GM12878 (cell line): ENCODE data around the gene GALC. TPM values are rescaled to one million over a fixed set of nuclear protein-coding genes. Genes with fewer than 3 reads are reported as not detected.

Experiments
- ATF7 ChIP-seq: fragments of 450-650 bp; IDR thresholded peaks from 2 replicates; pipeline ENCODE4 v1.6.1; 2016; ENCODE audit warnings: low read depth, mild to moderate bottlenecking
- BACH1 ChIP-seq: fragments of 450-650 bp; IDR thresholded peaks from 2 replicates; pipeline ENCODE4 v1.6.1; 2017; ENCODE audit warnings: mild to moderate bottlenecking, borderline replicate concordance
- BCL11A ChIP-seq: IDR thresholded peaks from 2 replicates; pipeline ENCODE4 v1.6.1; 2011; ENCODE audit warnings: low read depth, low read length
- BMI1 ChIP-seq: fragments of 450-650 bp; IDR thresholded peaks from 2 replicates; pipeline ENCODE4 v1.6.1; 2016; ENCODE audit warnings: mild to moderate bottlenecking, moderate library complexity, borderline replicate concordance
- CHD1 ChIP-seq: IDR thresholded peaks from 2 replicates; pipeline ENCODE4 v1.6.1; 2012; ENCODE audit warnings: low read depth, low read length, improper control_type of control experiment
- CREB1 ChIP-seq: IDR thresholded peaks from 2 replicates; pipeline ENCODE4 v1.6.1; 2012; ENCODE audit warnings: low read depth, mild to moderate bottlenecking, inconsistent platforms
- HDAC6 ChIP-seq: fragments of 200-600 bp; sonication (generic); IDR thresholded peaks from one replicate; pipeline ENCODE4 v1.8.0; 2017; ENCODE audit warnings: antibody characterized with exemption; ENCODE audit not compliant: unreplicated experiment
- IKZF1 ChIP-seq: fragments of 450-650 bp; conservative IDR thresholded peaks from 2 replicates; pipeline ENCODE4 v1.6.1; 2017; ENCODE audit warnings: antibody characterized with exemption, mild to moderate bottlenecking
- IKZF2 ChIP-seq, 2 experiments: fragments of 450-650 bp; IDR thresholded peaks; 2 replicates each; pipeline ENCODE4 v1.6.1; 2017; ENCODE audit warnings: mild to moderate bottlenecking in 2 of 2, moderate library complexity in 2 of 2
- IRF4 ChIP-seq: IDR thresholded peaks from 2 replicates; pipeline ENCODE4 v1.6.1; 2011; ENCODE audit warnings: low read depth, low read length
- KAT2A ChIP-seq: conservative IDR thresholded peaks from 2 replicates; pipeline ENCODE4 v1.6.1; 2011; ENCODE audit warnings: low read depth, low read length; ENCODE audit not compliant: control insufficient read depth
- MEF2B ChIP-seq: fragments of 450-650 bp; IDR thresholded peaks from 2 replicates; pipeline ENCODE4 v1.6.1; 2018; ENCODE audit warnings: mild to moderate bottlenecking, moderate library complexity; ENCODE audit not compliant: partially characterized antibody, poor library complexity, severe bottlenecking
- MTA2 ChIP-seq: fragments of 450-650 bp; IDR thresholded peaks from 2 replicates; pipeline ENCODE4 v1.6.1; 2016; ENCODE audit warnings: low read depth, mild to moderate bottlenecking, moderate library complexity
- NKRF ChIP-seq: fragments of 450-650 bp; conservative IDR thresholded peaks from 2 replicates; pipeline ENCODE4 v1.6.1; 2017; ENCODE audit warnings: mild to moderate bottlenecking, moderate library complexity
- NR2C2 ChIP-seq: IDR thresholded peaks from 2 replicates; pipeline ENCODE4 v1.6.1; 2011; ENCODE audit warnings: borderline replicate concordance, low read depth; ENCODE audit not compliant: control insufficient read depth, insufficient read length
- PKNOX1 ChIP-seq: fragments of 450-650 bp; IDR thresholded peaks from 2 replicates; pipeline ENCODE4 v1.6.1; 2016; ENCODE audit warnings: mild to moderate bottlenecking
- RELA ChIP-seq: fragments of 450-650 bp; IDR thresholded peaks from 2 replicates; pipeline ENCODE4 v1.8.0; 2014; ENCODE audit warnings: borderline replicate concordance; ENCODE audit not compliant: partially characterized antibody
- SREBF2 ChIP-seq: IDR thresholded peaks from 2 replicates; pipeline ENCODE4 v1.6.1; 2012; ENCODE audit warnings: mild to moderate bottlenecking, low read length
- ZBTB40 ChIP-seq: fragments of 450-650 bp; IDR thresholded peaks from 2 replicates; pipeline ENCODE4 v1.6.1; 2016; ENCODE audit warnings: mild to moderate bottlenecking, moderate library complexity, borderline replicate concordance
- ZNF24 ChIP-seq: fragments of 450-650 bp; IDR thresholded peaks from 2 replicates; pipeline ENCODE4 v1.6.1; 2017; ENCODE audit warnings: antibody characterized with exemption, mild to moderate bottlenecking
- polyA plus RNA-seq, 11 experiments: library from polyadenylated mRNA; depleted of rRNA in 4 of 11; unstranded in 6 of 11; stranded (reverse) in 5 of 11; fragments of >200 nt; fragmentation: Nextera tagmentation in 4 of 11; fragmentation: Illumina TruSeq in 1 of 11; extraction: Ambion mirVana in 4 of 11; extraction: Trizol in 1 of 11; gene quantifications; 1 replicate in 1 of 11; 2 replicates in 10 of 11; pipeline versions ENCODE4 v1.2.1 to v1.2.3, GENCODE V29; 2011 to 2016; ENCODE audit warnings: inconsistent platforms in 2 of 11, missing spikeins in 2 of 11, low read depth in 1 of 11
- total RNA-seq, 4 experiments: library from RNA; depleted of rRNA in 3 of 4; stranded (reverse); fragments of >200 nt in 3 of 4; fragmentation: Illumina TruSeq in 1 of 4; extraction: Trizol in 1 of 4; gene quantifications; 2 replicates each; pipeline versions ENCODE4 v1.2.1 to v1.2.3, GENCODE V29; 2013 to 2021
- TF ChIP-seq, protein P1 (sequence below): fragments of 450-650 bp; IDR thresholded peaks from 2 replicates; pipeline ENCODE4 v1.6.1; 2017; ENCODE audit warnings: low read depth, mild to moderate bottlenecking, moderate library complexity
- TF ChIP-seq, protein P2 (sequence below): fragments of 450-650 bp; IDR thresholded peaks from 2 replicates; pipeline ENCODE4 v1.6.1; 2017; ENCODE audit warnings: borderline replicate concordance

Gene GALC
- total and polyA plus RNA-seq, 10 of the 15 experiments (the other 5 are each of a cell fraction or from before 2014, with no cell fraction given) = 1.3 to 14.0 (median 4.5) TPM

- TF ChIP-seq, protein P1, sequence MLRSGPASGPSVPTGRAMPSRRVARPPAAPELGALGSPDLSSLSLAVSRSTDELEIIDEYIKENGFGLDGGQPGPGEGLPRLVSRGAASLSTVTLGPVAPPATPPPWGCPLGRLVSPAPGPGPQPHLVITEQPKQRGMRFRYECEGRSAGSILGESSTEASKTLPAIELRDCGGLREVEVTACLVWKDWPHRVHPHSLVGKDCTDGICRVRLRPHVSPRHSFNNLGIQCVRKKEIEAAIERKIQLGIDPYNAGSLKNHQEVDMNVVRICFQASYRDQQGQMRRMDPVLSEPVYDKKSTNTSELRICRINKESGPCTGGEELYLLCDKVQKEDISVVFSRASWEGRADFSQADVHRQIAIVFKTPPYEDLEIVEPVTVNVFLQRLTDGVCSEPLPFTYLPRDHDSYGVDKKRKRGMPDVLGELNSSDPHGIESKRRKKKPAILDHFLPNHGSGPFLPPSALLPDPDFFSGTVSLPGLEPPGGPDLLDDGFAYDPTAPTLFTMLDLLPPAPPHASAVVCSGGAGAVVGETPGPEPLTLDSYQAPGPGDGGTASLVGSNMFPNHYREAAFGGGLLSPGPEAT = peak; percentile 97
- TF ChIP-seq BCL11A (peak; percentile 76; the same call in 1 of the 2 replicates), ZNF24 (no peak), BMI1 (peak; percentile 19; the same call in 1 of the 2 replicates), NKRF (no peak), IKZF2 (IDR thresholded peaks at IDR 0.05) (peak; percentile 58 to 87; a peak in 3 of 4 replicates), CHD1 (no peak), SREBF2 (no peak), ATF7 (peak; percentile 98), PKNOX1 (peak; percentile 6; the same call in 1 of the 2 replicates), KAT2A (no peak), HDAC6 (no peak), NR2C2 (no peak), MEF2B (no peak), CREB1 (peak; percentile 96), MTA2 (peak; percentile 89), IRF4 (peak; percentile 73), IKZF1 (peak; percentile 78), BACH1 (no peak; the same call in 1 of the 2 replicates), RELA (peak; percentile 77), ZBTB40 (no peak; the same call in 1 of the 2 replicates)
- TF ChIP-seq, protein P2, sequence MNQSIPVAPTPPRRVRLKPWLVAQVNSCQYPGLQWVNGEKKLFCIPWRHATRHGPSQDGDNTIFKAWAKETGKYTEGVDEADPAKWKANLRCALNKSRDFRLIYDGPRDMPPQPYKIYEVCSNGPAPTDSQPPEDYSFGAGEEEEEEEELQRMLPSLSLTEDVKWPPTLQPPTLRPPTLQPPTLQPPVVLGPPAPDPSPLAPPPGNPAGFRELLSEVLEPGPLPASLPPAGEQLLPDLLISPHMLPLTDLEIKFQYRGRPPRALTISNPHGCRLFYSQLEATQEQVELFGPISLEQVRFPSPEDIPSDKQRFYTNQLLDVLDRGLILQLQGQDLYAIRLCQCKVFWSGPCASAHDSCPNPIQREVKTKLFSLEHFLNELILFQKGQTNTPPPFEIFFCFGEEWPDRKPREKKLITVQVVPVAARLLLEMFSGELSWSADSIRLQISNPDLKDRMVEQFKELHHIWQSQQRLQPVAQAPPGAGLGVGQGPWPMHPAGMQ = no peak
Observed at GRCh38 chr14:87994974-87995373, 2.0 kb upstream of the GALC start (continued).
